T-helper 9 cell (primary cell): ENCODE measurements around the gene TLL1.

Experiments used
- DNase-seq: peaks from one replicate; pipeline ENCODE4 v3.0.0-alpha.2; 2020
- total RNA-seq, 2 donors: gene quantifications; one replicate each; lab custom pipeline; 2026; lab: John Stamatoyannopoulos, UW

Gene TLL1
- total RNA-seq: 0 reads per million in 2 donors

DNA sequence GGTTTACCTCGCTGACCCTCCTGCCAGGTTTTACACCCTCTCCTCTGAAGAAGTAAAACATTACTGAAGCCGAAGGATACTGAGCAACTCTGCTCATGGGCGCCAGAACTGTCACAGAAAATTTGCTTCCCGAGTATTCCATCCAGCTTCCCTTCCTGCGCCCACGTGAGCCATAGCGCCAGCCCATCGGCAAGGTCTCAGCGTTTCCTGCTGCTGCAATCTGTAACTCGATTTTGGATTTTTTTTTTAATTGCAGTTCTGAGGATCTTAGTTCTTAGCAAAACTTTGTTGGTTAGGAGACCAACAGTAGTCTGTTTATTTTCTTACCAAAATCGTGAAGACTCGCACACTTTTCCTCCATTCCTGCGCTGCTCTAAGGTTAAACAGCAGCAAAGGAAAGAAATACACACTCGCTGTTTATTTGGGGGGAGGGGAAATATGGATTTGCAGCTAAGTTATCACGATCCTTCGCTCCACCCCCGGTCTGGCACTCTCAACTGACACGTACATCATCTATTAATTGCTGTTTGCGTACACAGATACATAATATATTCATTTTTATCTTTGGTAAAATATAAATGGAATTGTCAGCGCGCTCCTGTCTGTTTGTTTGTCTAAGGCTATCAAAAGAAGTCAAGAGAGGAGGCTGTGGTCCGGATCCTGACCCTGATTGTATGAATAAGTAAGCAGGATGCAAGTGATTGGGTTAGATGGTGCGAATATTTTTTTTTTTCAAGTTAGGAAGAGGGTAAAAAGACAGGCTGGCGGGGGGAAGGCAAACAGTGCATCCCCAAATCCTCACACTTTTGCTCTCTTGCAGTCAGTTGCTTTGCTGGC, at the start of gene TLL1:
TSS of gene TLL1 (plus strand) at position 777 of the 837 bp plus-strand sequence. CDS start 668 bp downstream, outside the sequence.
- no peak for DNase-seq

DNA sequence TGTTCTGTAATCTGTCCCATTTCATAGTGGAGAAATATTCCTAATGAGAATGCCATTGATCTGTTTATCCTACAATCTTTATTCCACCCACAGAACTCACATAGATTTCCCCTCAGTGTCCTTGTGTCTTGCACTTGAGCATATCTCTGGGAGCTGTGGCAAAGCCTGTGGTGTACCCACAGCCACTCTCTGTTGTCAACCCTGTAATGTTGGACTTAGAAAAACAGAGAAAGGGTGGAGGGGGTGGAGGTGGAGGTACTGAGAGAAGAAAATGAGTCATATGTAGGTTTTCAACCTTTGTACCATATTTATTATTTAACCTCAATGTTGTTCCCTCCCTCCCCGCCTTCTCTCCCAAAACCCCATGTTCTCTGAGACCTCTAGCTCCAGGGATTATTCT, 46.9 kb upstream of the TLL1 start:
- no peak for DNase-seq

DNA sequence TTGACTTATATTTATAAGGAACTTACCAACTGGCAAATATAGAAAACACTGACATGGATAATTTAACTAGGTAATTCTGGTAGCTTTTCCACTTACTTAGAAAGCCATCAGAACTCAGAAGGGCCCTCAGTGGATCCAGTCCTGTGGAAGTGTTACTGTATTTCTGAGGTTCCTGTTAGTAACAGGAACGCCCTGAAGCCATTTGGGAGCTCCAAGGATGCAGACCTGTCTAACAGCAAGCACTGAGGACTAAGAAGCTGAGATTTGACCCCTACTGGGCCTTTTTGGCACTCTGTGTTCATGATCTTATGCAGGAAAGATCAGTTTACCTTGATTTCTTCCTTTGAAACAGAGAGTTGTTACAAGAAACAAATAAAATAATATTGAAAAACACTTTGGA, 46.0 kb upstream of the TLL1 start:
- no peak for DNase-seq

DNA sequence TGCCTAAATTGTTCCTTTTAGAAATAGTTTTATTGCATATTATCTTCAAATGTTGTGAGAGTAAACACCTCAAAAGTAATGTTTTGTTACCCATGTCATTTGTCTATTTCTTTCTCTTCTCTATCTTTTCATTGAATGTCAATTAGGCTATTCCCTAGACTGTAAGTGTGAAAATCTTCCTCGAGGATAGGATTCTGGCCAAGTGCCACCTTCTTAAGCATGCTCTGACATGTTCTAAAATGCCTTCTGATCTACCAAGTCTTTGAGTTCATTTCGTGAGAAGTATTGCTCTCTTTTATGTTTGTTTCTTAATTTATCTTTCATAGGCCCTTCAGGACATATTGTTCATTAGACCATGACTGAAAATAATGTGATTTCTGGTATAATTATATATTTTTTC, 44.1 kb upstream of the TLL1 start:
- no peak for DNase-seq

DNA sequence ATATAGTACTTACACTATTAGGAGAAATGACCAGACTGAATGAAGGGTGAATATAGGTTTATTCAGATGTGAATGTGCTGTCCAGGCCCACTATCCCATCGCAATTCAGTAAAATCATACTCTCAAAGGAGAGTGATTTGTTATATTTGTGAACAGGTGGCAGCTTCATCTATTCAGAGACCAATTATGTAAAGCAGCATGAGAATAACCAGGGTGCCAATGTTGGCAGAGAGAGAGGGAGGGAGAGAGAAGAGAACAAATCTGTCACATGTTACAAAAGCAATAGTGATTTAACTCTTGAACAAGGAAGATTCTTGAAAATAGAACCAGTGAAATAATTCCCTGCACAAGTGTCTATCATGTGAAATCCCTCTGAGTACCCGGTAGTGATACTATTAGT, 38.9 kb upstream of the TLL1 start:
- no peak for DNase-seq

DNA sequence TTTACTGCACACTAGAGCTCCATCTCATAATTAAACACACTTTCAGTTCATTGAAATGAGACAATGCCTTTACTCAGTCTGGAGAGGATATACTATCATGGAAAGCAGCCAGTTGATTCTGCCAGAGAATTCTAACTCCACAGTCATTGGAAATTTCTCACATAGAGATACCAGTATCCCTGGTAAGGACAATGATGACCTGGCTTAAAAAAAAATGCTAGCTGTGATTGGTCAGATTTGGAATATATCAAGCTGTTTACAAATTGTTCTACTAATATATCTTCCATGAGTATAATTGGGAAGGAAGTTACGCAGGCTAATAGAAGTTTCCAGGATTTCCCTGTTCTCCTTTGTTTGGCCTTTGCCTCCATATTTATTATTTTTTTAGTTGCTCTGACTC, 34.5 kb upstream of the TLL1 start:
- no peak for DNase-seq

DNA sequence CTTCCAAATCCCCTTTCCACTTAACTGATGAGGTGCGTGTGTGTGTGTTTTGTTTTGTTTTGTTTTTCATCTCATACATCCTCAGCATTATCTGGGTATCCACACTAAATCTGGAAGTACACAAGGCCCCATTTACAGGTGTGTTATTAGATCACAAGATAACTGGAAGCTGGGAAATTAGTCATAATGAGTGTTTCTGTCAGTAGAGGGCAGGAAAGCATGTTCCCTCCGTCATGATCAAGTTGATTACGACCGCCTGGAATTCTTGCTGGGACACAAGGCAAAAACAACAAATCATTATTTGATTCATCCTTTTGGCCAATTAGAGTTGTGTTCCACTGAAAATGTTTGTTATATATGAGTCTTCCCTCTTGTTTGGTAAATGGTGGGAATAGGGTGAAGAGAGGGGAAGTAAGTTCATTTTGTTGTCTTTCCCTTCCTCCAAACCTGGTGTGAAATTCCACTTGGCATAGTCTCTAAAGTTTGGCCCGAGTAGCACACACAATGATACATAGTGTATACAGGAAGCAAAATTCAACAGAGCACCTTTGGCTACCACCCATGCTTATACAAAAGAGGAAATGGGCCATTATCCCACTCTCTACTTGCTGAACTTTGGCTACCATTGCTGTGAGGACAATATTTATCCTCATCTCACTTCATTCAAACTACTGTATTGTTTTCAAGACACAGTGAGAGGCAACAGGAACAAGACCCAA, 33.3 kb upstream of the TLL1 start:
- DNase-seq: no peak

DNA sequence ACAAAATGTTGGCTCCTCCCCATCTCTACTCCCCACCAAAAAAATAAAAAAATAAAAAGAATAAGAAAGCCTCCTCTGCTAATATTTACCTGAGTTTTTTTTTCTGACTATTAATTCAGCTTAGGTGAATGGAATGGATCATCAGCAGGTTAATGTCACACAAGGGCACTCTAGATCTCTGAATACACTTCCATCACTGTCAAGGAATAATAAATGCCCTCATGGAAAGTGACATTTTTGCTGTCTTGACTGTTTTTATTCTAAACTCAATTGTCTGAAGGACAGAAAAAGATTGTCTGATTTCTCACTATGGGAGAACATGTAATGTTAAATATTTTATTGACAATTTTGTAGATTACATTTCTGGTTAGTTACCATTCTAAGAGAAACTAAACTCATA, 30.4 kb upstream of the TLL1 start:
- DNase-seq: no peak

DNA sequence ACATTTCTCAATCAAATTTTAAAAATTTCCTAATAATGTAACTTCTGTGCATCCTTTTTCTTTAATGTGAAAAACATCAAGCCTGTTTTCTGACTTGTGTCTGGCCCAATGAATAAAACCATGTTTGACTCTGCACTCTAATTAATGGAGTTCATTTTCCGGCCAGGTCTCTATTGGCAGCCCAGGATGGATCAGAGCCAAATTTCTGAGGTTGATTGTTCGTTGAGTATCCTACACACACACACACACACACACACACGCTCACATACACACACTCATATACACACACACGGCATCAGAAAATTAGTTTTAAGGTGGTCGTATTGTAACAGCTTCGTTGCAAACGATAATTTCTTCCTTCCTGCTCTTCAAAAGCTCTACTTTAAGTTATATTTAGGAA, 28.9 kb upstream of the TLL1 start:
- no peak for DNase-seq

DNA sequence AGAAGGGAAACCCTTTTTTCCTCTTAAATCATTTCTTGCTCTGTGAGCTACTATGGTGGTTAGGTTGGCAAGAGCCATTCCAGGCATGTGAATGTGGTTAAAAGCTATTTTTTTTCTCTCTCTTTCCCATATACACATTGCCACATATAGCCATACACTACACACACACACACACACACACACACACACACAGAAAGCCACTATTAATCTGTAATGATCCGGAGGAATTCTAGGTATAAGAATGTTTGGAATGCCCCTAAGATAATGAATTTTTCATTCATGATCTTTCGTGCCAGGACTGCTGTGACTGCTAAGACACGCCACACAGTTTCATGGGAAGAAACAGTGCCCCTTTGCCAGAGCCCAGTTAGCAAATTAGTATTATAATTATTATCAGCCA, 21.8 kb upstream of the TLL1 start:
- DNase-seq: no peak

DNA sequence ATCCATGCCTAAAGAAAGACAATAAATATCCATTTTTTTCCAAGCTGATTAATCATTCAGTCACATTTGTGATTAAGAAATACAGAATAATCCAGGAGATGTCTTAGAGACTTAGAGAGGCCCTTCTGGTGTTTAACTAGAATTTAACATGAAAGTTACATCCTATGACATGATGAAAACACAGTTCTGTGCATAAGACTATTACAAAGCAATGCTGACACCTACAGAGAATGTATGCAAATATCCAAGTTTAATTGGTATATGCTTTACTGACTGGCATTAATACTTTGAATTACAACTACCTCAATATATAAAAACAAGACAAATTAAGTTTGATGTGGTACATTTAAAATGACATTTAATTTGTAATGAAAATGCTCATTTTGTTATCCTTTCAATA, 17.8 kb upstream of the TLL1 start:
- DNase-seq: no peak

DNA sequence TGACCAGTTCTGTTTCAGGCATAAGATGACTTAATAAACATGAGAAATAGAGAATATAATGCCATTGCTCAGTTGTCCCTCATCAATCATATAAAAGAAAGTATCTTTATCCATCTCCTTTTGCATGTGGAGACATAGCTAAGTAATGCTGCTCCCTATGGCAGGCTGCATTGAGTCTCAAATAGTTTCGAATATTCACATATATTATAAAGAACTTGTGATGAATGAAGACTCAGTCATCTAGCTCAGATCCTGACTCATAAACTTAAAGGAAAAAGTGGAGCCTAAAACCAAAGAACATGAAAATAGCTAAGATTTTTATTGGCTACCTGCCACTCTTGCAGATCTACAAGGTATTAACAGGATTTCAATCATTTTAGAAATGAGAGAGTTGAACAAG, 11.7 kb upstream of the TLL1 start:
- DNase-seq: no peak

DNA sequence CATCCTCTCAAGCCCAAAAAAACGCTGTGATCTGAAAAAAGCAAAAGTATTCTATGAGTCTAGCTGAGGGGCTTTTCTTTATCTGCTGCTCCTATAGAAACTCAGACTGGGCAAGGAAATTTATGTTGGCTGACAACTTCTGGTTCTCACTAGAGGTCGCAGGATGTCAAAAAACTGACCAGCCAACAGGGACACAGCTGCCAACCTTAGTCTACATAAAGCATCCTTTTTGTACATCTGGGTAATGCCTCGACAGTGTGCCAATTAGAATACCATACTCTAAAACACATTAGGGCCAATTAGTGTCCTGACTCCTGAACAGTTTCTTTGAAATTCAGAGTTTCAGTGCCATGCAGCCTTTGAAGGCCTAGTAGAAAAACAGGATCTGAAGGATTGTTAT, 8.8 kb upstream of the TLL1 start:
- DNase-seq: no peak

DNA sequence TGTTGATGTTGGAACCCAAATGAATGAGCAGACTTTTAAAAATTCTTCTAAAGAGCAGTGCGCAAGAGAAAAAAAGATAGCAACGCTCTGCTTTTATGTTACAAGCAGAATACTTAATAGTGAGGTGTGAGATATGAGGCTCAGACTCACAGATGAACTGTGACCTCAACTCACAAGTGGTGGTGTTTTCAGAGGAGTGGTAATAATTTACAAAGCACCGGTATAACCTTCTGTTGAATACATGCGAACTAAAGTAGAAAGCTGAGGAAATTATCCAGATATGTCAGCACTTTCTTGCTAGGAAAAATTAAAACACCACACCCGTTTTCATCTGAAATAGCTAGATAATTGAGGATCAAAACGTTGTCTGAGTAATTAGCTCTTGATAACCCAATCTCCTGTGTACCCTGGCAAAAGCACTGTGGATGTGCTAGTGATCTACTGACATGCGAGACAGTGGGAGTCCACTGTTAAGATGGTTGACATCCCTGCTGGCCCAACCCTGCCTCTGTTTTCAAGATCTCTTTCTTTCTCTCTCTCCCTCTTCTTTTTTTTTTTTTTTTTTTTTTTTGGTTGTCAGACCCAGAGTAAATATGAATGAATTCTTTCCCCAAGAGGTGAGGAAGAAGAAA, 6.9 kb upstream of the TLL1 start:
- DNase-seq: no peak

DNA sequence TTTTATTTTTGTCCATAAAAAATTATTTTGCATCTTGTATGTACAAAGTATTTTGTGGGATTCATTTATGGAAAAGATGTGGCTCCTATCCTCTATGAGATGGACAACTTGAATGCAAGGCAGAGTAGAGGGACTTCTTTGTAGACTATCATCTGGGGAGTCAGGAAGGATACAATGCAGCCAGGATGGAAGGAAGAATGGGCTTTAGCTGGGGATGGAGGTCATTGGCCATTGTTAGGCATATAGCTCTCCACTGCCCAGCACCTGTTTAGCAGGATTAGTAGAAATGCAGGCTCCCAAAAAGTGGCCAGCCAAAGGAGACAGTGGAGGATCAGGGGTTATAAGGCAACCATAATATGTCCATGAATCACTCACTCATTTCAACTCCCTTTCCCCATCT, 5.1 kb upstream of the TLL1 start:
- no peak for DNase-seq

DNA sequence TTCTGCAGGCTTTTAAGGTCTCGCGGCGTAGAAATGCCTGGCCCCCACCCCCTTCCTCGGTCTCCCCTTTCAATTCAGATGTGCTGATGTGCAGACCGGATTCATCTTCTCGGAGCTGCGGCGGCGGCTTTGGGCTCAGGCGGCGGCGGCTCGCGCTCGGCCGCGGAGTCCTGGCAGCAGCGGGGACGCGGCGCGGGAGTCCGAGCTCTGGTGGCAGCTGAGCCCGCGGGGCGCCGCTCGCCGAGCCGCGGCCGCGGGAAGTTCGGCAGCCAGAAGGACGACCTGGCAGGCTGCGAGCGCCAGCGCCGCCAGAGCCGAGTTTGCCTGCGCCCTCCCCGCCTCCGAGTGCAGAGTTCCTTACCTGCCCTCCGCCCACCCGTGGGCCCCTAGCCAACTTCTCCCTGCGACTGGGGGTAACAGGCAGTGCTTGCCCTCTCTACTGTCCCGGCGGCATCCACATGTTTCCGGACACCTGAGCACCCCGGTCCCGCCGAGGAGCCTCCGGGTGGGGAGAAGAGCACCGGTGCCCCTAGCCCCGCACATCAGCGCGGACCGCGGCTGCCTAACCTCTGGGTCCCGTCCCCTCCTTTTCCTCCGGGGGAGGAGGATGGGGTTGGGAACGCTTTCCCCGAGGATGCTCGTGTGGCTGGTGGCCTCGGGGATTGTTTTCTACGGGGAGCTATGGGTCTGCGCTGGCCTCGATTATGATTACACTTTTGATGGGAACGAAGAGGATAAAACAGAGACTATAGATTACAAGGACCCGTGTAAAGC, 448 bp downstream of the TLL1 start:
- no peak for DNase-seq

DNA sequence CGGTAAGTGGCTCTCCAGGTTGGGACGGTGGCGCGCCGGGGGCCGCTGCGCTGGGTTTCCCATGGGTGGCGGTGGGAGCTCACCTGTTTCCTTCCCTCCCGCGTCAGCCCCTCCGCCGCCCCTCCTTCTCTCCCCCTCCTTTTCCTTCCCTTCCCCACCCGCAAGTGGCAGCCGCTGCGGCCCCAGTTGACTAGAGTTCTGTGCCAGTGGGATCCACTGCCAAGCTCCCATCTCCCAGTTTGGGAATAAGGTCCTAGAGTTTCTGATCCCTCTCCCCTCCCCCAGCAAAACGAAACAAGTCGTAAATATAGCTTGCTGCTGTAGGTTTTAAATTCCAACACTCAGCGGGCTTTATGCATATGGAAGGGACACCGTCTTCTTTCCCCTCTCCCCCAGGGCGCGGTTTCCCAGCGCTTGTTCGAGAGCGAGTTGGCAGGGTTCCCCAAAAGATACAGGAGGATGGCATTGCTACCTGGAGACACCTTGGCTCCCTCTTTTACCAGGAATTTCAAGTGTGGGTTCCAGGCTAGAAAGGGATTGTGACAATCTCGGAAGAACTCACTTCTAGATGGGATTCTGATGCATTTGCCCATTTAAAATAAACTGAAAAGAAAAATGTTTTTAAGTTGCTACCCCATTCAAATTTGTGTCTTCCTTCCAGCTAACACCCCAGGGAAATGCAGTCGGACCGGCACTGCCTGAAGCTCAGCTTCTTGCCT, 1.2 kb downstream of the TLL1 start:
- no peak for DNase-seq

DNA sequence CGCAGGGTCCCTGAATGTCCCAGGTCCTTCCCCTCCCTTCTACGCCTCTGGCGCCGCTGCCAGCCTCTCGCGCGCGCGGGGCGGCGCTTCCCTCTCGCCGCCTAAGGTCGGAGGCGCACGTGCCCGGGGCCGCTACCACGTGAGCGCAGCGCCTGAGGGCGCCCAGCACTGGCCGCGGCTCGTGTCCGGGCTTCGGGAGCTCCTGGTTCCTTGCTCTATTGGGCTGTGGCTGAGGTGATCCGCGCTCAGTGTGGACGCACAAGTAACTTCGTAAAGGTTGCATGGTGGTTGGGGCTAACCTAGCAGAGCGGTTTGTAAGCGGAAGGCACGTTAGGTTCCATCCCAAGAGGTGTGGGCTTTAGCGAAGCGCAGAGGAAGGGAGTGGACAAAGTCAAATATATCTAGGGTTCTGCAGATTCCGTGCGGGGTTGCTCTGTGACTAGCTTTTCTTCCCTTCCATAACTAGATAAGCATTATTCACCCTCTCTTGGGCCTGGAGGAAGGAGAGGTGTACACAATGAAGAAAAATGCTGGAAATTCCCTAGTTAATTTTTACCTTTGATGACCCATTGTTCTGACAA, 1.8 kb downstream of the TLL1 start:
- DNase-seq: no peak

DNA sequence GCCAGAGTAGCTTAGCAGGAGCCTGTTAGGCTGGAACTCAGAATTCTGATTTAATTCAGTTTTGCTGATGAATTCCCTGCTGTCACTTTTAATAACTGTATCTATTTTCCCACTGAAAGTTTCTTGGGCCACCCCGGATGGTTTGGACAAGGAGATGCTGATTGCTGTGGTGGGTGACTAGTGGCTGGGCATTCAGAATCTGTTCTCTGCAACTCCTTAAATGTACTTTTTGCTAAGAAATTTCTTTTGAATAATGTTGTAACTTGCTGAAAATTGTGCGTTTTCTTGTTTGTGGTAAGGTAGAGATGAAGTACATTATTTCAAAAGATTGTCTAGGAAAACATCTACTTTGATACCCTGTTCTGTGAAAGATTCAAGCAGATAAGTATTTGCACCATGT, 2.4 kb downstream of the TLL1 start:
- no peak for DNase-seq

DNA sequence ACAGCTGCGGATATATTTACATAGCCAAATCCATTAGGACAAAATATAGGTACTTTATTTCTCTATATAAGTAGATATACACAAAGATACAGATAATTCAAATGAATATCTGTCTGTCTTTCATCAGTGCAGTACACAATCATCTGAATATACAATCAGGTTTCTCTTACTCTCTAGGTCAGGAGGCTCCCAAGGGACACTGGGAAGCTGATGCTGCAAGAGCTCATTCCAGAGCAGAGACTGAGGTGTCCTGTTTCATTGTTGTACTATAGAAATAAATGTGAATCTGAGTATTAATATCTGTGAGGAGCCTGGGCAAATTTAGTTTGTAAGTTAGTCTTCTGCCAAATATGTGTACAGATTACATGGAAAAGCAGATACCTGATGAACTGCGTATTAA, 4.2 kb downstream of the TLL1 start:
- DNase-seq: no peak

DNA sequence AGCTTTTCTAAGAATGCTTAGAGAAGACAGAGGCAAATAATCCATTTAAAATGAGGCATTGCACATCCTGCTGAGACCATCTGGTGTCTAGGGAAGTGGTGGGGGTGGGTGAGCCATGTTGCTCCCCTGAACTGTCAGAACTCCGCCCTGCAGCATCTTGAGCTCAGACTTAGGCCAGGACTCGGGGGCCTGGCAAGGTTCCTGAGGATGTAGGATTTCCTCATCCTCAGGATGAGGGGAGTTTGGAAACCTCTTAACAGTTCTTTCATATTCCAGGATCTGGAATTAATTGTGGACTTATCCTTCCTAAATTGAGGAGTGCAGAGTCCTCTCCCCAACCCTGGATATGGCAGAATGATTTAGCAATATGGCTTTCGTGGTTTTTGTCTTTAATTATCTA, 6.6 kb downstream of the TLL1 start:
- DNase-seq: no peak

DNA sequence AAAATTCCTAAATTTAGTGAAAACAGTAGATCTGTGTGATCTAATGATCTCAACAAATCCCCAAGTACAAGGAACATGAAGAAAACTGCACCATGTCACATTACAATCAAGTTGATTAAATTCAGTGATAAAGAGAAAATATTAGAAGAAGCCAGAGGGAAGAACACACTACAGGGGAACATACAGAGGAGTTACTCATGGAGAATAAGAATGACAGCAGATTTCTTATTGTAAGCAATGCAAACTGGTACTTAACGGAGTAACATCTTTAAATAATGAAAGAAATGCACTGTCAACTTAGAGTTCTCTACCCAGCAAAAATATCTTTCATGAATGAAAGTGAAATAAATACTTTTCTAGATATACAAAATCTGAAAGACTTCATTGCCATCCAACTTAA, 21.1 kb downstream of the TLL1 start:
- no peak for DNase-seq
